Activated CD8-positive, alpha-beta T cell treated with anti-CD3 and anti-CD28 coated beads for 36 hours (primary cell): ENCODE measurements around the gene SLC25A29. TPM values are rescaled to one million over a fixed set of nuclear protein-coding genes. Genes with fewer than 3 reads are reported as not detected.

Experiments used
- ATAC-seq: fragments of 200-7000 bp; cut with Tn5 transposase; one replicate; pipeline ENCODE4 v1.10.0; 2021; ENCODE audit warnings: mild to moderate bottlenecking, moderate library complexity
- CTCF ChIA-PET: fragments of 350-600 bp; sonication (Branson Sonifier 250); formaldehyde crosslinking; loops from one replicate; lab custom pipeline; 2021; ENCODE audit warnings: antibody characterized with exemption; lab: Charles Lee
- POLR2A ChIA-PET: fragments of 350-600 bp; sonication (Branson Sonifier 250); formaldehyde crosslinking; loops from one replicate; lab custom pipeline; 2021; ENCODE audit warnings: antibody characterized with exemption; lab: Charles Lee
- DNase-seq: peaks from one replicate; pipeline ENCODE4 v3.0.0-alpha.2; 2020
- H3K27ac Mint-ChIP-seq: one replicate; pipeline ENCODE4 v1.8.0; 2021; ENCODE audit warnings: mild to moderate bottlenecking, mixed read lengths
- H3K27me3 Mint-ChIP-seq: one replicate; pipeline ENCODE4 v1.8.0; 2021; ENCODE audit warnings: mixed read lengths
- H3K36me3 Mint-ChIP-seq: one replicate; pipeline ENCODE4 v1.8.0; 2021; ENCODE audit warnings: low read depth, mixed read lengths
- H3K4me1 Mint-ChIP-seq: one replicate; pipeline ENCODE4 v1.8.0; 2021; ENCODE audit warnings: low read depth, mixed read lengths
- H3K4me3 Mint-ChIP-seq: one replicate; pipeline ENCODE4 v1.8.0; 2021; ENCODE audit warnings: mild to moderate bottlenecking, moderate library complexity, mixed read lengths
- H3K9me3 Mint-ChIP-seq: one replicate; pipeline ENCODE4 v1.8.0; 2021; ENCODE audit warnings: mixed read lengths
- intact Hi-C: fragments of 100-400 bp; cut with micrococcal nuclease; formaldehyde crosslinking; loops from one replicate; pipeline ENCODE4 v1.10.0; 2022
- total RNA-seq, 2 experiments: library from RNA; stranded (reverse); gene quantifications; one replicate each; pipeline ENCODE4 v1.2.3, GENCODE V29; 2021
- TF ChIP-seq, protein P1 (sequence below): fragments of 200-600 bp; IDR thresholded peaks from one replicate; pipeline ENCODE4 v1.8.0; 2022; ENCODE audit warnings: antibody characterized with exemption, mild to moderate bottlenecking

SLC25A29 gene
- total RNA-seq, 2 experiments from 2014 or later, result 23.6 to 24.7 TPM

DNA sequence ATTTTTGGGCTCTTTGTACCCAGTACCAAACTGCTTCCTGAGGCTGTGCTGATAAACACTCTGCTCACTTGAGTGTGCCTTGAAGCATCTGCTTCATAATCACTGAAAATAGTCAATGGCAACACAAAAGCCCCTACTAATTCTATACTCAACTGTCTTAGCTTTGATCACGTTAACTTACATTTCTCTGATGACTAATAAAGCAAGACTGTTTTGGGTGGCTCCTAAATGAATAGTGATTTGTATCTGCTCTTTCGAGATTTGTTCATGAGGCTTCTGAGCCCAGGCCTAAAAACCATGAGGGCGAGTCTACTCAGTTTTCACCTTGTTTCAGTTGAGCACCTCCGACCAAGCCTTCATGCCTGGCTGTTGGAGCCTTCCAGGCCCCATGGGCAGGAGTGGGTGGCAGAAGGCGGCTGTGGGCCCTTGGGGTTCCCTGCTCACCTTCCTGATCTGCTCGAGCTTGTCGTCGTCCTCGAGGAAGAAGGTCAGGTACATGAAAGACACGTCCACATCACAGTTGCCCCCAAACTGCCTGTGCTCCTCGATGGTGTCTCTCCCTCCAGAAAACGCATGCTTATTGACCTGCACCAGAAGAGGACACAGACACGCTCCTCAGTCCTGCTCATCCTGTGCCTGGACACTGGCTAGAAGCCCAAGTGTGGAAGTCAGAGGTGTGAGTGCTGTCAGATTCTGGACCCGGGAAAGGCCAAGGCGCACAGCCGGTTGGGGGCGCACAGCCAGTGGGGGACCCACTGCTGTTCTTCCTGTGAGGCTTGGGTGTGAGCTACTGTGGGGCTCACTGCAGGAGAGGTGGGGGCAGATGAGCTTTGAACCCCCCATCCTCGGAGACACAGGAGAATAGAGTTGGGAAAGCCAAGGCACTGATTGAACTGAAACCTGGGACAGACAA is 30.6 kb upstream of the SLC25A29 start:
- no peak overlapping the region for H3K4me3 Mint-ChIP-seq
- DNase-seq, result no peak
- ATAC-seq, result no peak
- H3K4me1 Mint-ChIP-seq, result peaks cover 18% of the 10 kb centered on the region
- TF ChIP-seq, protein P1, sequence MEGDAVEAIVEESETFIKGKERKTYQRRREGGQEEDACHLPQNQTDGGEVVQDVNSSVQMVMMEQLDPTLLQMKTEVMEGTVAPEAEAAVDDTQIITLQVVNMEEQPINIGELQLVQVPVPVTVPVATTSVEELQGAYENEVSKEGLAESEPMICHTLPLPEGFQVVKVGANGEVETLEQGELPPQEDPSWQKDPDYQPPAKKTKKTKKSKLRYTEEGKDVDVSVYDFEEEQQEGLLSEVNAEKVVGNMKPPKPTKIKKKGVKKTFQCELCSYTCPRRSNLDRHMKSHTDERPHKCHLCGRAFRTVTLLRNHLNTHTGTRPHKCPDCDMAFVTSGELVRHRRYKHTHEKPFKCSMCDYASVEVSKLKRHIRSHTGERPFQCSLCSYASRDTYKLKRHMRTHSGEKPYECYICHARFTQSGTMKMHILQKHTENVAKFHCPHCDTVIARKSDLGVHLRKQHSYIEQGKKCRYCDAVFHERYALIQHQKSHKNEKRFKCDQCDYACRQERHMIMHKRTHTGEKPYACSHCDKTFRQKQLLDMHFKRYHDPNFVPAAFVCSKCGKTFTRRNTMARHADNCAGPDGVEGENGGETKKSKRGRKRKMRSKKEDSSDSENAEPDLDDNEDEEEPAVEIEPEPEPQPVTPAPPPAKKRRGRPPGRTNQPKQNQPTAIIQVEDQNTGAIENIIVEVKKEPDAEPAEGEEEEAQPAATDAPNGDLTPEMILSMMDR, result no peak
- H3K9me3 Mint-ChIP-seq, result no peaks in the 10 kb centered on the region
- intact Hi-C loops, result no loop called here
- H3K36me3 Mint-ChIP-seq, result peaks cover 59% of the 10 kb centered on the region
- H3K27ac Mint-ChIP-seq, result peak overlapping the region; percentile 42
- H3K27me3 Mint-ChIP-seq, result no peaks in the 10 kb centered on the region
- POLR2A ChIA-PET, result interaction anchor here (0.7 to 1.5 kb wide), 7 partner anchors 9 to 35 kb away, joined by 3 to 4 read pairs (median 3); no protein-coding TSS in a partner anchor
- CTCF ChIA-PET, result interaction anchor here (0.7 kb wide), 1 partner anchor 585 kb away, joined by 3 read pairs; no protein-coding TSS in a partner anchor

DNA sequence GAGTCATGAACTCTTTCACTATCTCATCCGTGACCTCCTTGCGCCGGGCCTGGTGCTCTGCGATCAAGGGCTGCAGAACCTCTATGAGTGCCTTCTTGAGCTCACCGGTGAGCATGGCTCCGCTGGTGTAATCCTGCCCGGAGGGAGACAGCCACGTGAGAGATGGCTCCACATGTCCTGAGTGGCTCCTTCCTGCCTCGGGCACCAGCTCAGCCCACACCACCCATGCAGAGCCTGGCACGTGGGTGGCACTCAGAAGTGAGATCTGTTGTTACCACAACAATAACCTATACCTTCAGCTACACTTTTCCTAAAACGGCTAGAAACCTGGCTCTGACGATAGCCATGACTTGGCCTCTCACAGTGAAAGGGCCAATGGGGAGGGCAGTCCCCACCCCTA is 28.7 kb upstream of the SLC25A29 start:
- Mint-ChIP-seq H3K27me3 (no peaks in the 10 kb centered on the region), H3K27ac (no peak overlapping the region), H3K4me3 (no peak overlapping the region), H3K36me3 (peaks cover 40% of the 10 kb centered on the region), H3K4me1 (peaks cover 6% of the 10 kb centered on the region), H3K9me3 (no peaks in the 10 kb centered on the region)
- intact Hi-C loops, result no loop called here
- DNase-seq (no peak), ATAC-seq (no peak)
- ChIA-PET CTCF (interaction anchor here (1.1 to 1.4 kb wide), 2 partner anchors 16 to 29 kb away, joined by 3 to 4 read pairs; no protein-coding TSS in a partner anchor), POLR2A (interaction anchor here (0.8 to 2.5 kb wide), 4 partner anchors 15 to 40 kb away, joined by 3 to 11 read pairs (median 4); a partner anchor contains a TSS)
- TF ChIP-seq, protein P1, result no peak

DNA sequence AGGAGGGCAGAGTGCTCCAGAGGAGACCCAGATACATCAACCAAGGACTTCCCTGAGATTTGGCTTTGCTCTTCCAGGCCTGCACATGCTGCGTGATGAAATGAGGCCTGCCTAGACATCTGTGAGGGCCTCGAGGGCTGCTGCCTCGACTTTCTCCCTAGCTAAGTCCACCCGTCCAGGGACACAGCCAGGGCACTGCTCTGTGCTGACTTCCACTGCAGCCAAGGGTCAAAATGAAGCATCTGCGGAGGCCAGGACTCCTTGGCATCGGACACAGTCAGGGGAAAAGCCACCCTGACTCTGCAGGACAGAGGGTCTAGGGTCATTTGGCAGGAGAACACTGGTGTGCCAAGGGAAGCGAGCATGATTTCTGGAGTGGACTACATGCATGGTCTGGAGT is 27.6 kb upstream of the SLC25A29 start:
- ChIA-PET CTCF (interaction anchor here (1.4 to 1.7 kb wide), 2 partner anchors 16 to 30 kb away, joined by 4 to 5 read pairs; no protein-coding TSS in a partner anchor), POLR2A (interaction anchor here (1.1 to 2.5 kb wide), 3 partner anchors 16 to 43 kb away, joined by 4 to 11 read pairs (median 6); partner anchors contain the start of gene WDR25)
- H3K36me3 Mint-ChIP-seq, result peaks cover 33% of the 10 kb centered on the region
- no peak for DNase-seq
- TF ChIP-seq, protein P1, result no peak
- no peaks in the 10 kb centered on the region for H3K27me3 Mint-ChIP-seq
- H3K9me3 Mint-ChIP-seq, result no peaks in the 10 kb centered on the region
- H3K4me1 Mint-ChIP-seq, result peaks cover 6% of the 10 kb centered on the region
- no peak overlapping the region for H3K27ac Mint-ChIP-seq
- ATAC-seq, result no peak
- H3K4me3 Mint-ChIP-seq, result no peak overlapping the region
- intact Hi-C loops, result no loop called here

DNA sequence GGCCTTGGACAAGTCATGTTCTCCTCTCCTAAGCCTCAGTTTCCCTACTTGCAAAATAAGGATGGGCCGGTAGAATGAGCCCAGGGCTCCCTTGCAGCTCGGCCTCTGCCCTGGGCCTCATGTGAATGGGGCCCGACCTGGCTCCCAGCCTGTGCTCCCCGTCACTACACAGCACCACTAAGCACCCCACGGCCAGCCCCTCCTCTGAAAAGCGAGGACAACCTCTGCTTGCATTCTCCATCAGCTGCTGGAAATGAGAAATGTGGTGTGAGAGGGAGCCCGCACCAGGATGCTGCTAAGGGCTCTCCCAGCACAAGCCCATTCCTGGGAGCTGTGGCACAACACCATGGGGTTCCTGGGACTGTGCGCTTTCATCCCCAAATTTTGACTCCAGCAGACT is 27.1 kb upstream of the SLC25A29 start:
- intact Hi-C loops, result no loop called here
- CTCF ChIA-PET, result interaction anchor here (1.7 kb wide), 1 partner anchor 15 kb away, joined by 5 read pairs; no protein-coding TSS in a partner anchor
- Mint-ChIP-seq H3K4me1 (peaks cover 6% of the 10 kb centered on the region), H3K4me3 (no peak overlapping the region), H3K27ac (no peak overlapping the region), H3K9me3 (no peaks in the 10 kb centered on the region), H3K27me3 (no peaks in the 10 kb centered on the region), H3K36me3 (peaks cover 30% of the 10 kb centered on the region)
- peak; percentile 6 for ATAC-seq
- TF ChIP-seq, protein P1, result no peak
- DNase-seq, result no peak
- POLR2A ChIA-PET, result interaction anchor here (1.1 to 2.5 kb wide), 4 partner anchors 17 to 43 kb away, joined by 4 to 11 read pairs (median 6); partner anchors contain the start of gene WDR25
